GM04504 (cell line): ENCODE results near the gene MAPK4.
"Not testable (repeated sequence)": the region's sequence is repeated elsewhere in the genome, so short reads cannot be mapped to it uniquely, and the experiment has no call there.

Experiments used
- DNase-seq: peaks from one replicate; pipeline ENCODE4 v3.0.0-alpha.2; 2012; ENCODE audit warnings: low read depth

MAPK4 gene

DNA sequence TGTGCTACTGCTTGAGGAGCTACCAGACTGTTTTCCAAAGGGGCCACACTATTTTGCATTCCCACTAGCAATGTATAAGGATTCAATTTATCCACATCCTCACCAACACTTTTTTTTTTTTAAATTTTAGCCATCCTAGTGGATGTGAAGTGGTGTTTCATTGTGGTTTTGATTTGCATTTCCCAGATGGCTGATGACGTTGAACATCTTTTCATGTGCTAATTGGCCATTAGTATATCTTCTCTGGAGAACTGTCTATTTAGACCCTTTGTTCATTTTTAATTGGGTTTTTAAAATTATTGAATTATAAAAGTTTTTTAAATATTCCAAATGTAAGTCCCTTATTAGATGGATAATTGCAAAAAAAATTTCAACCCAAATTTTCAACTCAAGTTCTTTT, 121.1 kb downstream of the MAPK4 start:
- DNase-seq: no peak

DNA sequence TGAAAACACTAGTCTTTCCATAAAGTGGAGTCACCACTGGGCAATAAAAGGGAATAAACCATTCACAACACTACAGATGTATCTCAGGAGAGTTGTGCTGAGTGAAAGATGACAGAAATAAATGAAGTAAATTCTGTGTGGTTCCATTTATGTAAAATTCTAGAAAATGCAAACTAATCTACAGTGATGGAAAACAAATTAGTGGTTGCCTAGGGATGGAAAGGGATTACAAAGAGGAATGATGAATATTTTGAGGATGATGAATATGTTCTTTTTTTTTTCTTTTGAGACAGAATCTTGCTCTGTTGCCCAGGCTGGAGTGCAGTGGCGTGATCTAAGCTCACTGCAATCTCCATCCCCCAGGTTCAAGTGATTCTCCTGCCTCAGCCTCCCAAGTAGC, 123.0 kb downstream of the MAPK4 start:
- DNase-seq: no peak

DNA sequence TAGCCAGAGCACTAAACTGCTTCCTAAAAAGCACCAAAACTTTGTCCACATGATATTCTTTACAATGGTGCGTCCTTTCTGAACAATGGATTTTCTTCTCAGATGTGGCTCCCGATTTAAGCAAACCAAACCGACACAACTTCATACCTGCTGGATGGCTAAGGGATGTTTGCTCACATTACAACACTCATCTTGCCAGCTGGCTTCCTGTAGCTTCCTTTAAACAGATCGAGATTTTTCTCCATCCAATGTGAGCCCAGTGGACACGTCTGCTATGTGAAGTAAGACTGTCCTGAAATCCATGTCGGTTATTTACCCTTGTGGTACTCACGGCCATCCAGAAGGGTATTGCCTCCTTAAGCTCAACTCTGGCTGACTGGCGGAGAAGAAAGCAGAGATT, 126.5 kb downstream of the MAPK4 start:
- DNase-seq: no peak

DNA sequence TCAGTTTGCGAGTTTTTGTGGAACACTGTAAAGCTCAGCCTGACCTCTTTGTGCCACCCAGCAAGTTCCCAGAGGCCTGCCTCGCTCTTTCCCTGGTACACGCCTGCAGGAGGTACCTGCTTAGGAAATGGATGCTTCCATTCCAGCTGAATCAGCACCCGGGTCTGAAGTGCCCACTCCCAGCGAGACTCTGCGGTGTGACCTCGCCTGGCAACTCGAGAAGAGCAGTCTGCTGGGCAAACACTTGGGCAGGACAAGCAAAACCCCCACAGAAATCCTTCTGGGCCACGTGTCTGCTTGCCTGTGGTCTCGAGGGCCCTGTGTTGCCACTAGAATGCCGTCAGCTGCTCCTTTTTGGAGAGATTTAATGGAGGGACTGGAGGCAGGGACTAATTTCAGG, 127.6 kb downstream of the MAPK4 start:
- no peak for DNase-seq

DNA sequence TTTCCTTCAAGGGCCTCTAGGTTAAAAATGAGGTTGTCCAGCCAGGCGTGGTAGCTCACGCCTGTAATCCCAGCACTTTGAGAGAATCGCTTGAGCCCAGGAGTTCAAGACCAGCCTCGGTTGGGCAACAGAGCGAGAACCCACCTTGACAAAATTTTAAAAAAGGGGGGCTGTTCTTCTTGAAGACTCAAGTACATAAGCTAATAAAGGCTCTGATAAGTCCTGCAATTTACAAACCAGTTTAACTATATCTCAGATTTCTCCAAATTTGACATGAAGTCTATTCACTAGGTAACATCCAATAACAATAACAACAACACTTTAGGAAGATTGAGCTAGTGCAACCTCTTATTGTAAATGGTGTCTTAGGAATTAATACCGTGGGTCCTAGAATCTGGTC, 129.7 kb downstream of the MAPK4 start:
- DNase-seq: no peak

DNA sequence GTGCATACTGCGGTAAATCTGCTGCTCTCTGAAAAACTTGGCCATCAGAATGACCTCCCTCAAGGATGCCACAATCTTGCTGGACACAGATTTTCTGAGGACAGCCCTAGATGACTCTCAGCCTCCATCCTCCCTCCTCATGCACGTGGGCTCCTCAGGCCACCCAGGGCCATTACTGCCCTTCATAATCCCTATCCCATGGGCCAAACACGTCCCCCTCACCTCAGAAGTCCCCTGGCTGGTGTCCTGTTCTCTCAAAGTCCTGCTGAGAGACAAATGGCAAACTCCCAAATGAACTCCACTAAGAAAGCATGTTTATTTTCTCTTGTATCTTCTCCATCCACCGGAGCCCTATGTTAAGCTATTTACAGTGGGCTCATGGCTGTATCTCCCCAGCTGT, 134.3 kb downstream of the MAPK4 start:
- no peak for DNase-seq

DNA sequence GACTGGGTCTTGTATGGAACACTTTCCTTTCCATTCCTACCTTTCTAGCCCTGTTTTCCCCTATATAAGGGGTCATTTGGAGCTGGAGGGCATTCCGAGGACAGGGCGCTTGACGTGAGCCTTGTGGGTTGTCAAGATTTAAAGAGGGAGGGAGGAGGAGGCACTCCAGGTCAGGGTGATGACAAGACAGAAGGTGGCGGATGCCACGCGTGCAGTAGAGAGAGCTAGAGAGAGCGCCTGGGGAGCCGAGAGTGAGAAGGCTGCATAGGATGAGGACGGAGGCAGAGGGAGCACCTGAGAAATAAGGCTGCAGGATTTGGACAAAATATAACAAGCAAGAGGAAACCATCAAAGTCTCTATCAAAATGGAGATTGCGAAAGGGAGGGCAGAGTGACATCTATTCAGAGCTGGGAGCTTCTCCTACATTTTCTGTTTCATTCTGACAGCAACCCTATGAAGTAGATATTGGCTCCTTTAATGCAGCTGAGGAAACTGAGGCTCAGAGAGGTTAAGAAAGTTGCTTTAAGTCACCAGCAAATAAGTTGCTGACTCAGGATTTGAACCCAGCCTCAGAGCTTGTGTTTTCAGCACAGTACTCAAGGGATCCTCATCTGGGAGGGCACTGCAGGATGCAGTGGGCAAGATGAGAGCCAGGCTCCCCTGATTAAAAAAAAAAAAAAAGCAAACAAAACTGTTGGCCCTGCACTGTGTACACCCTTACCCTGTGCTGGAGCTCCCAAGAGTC, 135.7 kb downstream of the MAPK4 start:
- DNase-seq: no peak

DNA sequence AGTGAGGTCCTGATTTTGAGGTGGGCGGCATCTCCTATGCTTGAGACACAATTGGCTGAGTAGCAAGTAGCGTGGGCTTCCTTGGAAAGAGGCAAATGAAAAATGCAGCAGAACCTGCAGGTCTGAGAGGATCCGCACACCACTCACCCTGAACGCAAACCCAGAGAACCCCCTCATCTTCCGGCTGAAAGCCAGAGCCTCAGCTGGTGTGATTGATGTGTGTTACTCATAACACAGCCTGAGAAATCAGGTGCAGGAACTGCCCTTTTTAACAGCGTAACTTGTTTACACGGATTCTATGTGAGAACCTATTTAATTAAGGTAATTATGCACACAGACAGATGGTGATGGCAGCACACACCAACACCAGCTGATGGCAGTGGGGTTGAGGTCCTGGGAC, 136.5 kb downstream of the MAPK4 start:
- DNase-seq: no peak

DNA sequence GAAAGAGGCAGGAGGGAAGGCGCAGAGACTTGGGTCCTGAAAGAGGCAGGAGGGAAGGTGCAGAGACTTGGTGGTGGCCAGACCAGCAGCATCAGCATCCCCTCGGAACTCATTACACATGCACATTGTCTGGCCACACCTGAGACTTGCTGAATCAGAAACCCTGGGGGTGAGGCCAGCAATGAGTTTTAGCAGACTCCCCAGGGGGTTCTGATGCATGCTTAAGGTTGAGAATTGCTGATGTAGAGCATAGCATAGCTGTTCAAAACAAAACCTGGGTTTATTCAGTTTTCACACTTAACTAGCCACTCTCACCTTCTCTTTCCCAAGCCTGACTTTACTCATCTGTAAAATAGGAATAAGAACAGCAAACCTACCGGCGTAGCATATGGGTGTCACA, 137.0 kb downstream of the MAPK4 start:
- DNase-seq: no peak

DNA sequence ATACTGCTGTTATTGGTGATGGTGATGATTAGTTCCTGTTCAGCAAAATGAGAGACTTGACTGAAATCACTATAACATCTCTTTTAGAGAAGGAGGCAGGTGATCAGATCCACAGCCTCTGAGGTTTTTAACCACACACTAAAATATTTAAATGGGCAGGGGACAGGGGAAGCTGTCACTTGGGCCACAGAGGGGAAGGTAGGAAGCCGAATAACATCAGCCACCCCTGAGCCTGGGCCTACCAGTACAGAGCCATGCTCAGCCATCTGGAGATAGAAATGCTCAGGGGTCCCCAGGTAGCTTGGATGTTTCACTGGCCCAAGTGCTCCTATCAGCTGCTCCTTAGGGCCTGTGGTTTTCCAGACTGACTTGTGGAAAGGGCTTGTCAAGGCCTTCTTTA, 137.6 kb downstream of the MAPK4 start:
- no peak for DNase-seq

DNA sequence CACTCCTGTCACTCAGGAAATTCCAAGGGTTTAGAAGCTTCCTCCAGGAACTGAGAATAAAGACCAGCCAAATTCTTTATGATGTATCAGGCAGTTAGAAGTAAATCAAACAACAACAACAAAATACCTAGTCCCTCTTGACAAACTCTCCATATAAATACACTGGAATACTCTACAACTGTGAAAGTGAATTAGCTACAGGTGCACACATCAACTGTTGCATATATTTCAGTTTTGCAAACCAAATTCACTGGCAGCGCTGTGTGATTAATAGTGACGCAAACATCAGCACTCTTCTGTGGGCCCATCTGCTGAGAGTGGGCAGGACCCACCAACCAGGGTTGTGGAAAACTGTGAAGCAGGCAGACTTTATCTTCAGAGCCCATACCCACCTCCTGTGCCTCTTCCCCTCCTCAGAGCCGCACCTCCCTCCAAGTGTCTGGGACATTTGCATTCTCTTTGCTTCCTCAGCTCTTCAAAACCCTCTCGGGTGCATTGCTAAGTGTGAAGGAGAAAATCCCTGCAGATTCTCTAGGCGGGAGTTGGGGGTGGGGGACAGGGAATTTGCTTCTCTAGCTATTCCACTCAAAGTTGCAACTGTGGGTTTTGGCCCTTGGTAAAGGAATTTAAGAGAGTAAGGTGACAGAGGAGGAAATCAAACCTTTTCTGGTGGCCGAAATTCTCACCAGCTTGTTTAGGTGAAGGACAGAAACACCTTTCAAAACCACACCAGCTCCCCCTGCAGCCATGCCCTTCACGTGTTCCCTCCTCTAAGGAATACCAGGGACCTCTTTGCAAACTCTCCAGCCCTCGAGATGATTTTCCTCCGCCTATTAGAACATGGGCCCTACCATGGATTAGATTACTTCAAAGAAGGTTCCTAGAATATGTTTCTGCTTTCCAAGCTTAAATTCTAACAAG, 140.6 kb downstream of the MAPK4 start:
- no peak for DNase-seq

DNA sequence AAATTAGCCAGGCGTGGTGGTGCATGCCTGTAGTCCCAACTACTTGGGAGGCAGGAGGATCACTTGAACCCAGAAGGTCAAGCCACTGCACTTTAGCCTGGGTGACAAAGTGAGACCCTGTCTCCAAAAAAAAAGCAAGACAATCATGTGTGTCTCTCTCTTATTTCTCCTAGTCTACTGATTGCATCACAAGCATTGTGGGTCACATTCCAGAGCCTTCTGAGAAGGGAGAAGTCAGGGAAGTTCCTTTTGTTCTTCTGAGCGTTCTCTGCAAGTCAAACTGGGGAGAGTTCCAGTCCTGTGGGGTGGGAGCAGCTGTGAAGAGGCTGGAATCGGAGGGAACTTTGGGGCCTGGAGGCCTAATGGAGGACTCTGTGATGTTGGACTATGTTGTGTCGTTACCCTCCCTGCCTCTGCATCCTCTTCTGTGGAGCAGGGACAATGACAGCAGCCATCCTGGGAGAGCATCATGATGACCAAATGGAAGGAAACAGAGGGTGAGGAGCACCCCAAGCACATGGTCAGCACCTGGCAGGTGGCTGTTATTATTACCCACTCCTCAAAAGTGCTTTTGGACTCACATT, 144.6 kb downstream of the MAPK4 start:
- DNase-seq: no peak

DNA sequence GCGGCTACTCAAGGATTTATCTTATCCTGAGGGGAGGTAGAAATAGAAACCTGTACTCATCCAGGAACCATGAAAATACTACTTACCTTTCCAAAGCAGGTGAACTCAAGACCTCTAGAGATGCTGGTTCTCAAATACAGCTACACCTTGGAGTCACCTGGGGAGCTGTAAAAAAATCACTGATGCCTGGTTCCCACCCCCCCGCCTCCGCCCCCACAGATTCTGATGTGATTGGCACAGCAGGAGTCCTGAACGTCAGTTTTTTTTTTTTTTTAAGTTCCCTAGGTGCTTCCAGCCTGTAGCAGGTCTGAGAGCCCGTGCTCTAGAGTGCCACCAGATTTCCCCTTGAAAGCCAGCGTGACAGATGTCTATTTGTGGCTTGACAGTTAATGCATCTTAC, 146.3 kb downstream of the MAPK4 start:
- DNase-seq: no peak

DNA sequence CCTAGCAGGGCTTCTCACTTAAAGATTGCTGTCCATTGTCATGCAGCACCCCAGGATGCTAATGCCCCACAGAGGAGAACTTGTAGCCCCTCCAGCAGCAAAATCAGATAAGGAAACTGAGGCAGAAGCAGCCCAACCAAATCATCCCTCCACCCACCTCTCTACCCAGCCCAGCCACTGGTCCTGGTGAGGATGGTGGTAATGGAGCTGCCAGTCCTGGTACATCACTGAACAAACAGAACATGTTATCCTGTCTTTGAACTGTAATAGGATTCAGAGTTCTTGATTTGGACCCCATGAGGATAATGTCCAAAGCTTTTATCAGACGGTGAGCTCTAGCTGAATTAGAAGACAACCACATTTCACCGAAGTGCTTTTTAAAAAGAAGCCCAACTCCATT, 146.8 kb downstream of the MAPK4 start:
- DNase-seq: no peak

DNA sequence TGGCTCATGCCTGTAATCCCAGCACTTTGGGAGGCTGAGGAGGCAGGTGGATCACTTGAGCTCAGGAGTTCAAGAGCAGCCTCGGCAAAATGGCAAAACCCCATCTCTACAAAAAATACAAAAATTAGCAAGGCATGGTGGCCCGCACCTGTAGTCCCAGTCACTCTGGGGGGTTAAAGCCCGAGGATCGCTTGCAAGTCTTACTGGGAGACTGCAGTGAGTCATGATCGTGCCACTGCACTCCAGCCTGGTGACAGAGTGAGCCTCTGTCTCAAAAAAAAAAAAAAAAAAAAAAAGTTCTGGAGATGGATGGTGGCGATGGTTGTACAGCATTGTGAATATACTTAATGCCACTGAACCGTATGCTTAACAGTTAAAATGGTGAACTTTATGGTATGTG, 147.4 kb downstream of the MAPK4 start:
- not testable (repeated sequence) for DNase-seq

DNA sequence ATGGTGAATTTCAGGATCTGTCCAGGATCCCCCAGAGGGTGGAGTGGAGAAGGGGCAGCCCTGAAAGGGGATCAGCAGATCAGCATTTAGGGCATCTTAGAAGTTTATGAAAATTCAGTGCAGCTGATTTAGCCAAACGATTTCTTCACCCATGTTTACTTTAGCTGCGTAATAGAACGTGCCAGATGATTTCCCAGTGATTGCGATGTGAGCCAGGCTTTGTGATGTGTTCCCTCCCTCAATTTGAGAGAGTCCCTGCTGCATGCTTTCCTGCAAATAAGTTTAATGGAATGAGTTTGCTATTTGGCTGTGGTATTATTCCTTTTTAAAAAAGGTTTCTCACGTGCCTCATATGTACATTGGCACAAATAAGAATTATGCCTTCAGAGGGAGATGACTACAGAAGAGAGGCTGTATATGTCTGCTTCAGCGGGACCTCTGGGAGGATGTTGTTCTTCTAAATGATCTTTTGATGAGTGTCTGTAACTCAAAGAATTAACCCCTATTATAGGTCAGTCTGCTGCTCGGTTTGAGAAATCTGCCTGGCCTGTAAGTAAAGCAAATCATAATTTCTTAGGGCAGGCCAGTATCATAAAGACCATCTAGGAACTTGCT, 148.1 kb downstream of the MAPK4 start:
- DNase-seq: no peak

DNA sequence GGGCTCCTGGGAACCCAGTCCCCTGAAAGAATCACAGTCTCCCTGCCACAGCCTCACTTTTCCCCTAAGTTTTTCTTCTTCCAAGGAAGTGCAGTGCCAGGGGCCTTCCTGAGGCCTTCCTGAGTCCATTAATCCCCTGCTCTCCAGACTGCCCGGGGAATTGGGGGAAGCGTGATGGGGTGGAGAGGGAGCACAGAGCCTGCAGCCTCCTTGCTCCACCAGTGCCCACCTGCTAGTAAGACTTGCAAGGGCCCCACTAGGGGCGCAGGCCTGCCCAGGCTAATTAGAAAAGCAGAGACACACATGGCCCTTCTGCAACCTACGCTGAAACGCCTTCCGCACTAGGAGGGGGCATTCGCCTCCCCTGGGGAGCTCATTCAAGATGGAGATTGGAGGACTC, 149.3 kb downstream of the MAPK4 start:
- DNase-seq: no peak

DNA sequence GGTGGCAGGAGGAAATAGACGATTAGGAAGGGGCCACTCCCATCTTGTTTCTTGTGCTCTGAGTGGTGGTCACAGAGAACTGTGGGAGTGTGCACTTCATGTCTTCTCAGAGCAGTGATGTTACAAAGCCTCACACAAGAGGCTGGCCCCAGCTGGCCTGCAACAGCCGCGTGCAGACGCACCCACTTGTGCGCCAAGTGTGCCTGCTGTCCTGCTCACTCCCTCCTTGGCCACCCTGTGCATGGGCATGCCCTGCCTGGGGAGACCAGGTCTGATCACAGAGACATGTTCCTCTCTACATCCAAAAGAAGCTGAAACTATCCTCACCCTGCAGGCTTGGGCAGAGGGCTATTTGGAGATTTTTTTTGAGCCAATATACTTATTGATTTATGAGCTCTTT, 151.5 kb downstream of the MAPK4 start:
- no peak for DNase-seq

DNA sequence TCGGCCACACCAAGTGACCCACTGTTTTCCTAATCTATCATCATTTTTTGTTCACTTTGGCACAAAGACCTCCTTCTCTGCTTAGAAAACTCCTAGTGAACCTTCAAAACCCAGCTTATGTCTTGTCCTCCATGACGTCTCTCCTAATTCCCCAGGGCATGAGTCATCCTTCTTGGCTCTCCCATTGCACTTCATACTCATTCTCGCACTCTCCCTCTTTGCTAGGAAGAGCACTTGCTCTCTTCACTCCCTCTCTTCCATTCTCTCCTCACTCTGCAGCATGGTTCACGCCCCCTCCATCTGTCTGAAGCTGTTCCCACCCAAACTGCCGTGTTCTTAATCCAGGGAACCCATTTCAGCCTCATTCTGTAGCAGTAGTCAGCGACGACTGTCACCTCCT, 156.0 kb downstream of the MAPK4 start:
- no peak for DNase-seq

DNA sequence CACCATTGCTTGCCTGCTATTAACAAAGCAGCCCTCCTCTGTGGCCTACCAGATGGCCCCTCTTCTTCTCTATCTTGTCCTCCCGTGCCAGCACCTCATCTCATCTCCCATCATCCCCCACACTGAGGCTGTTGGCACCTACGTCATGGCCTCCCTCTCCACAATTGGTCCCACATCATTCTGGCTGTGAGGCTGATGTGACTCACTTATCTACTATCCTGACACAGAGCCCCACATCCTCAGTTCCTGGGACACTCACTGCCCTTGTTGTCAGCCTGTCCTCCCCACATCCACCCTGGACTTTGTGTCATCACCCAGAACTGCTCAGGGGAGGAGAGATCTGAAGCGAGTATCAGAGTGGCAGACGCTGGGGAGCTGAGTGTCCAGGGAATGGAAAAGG, 157.0 kb downstream of the MAPK4 start:
- DNase-seq: no peak

DNA sequence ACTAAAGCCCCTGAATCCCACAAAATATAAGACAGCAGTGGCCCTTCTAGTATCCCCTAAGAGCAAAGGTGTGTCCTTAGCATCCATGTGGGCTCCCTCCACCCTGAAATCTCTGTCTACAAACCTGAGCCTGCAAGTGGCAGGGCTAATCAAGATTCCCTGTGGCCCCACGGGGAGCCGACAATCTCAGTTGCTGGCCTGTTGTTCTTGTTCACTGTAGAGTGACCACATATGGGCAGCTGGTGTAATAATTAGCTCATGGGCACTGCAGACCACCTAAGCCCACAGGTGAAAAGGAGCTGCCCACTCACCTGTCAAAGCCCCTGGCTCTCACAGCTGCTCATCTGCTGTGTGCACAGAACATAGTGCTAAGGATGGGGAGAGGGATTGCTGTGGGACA, 157.7 kb downstream of the MAPK4 start:
- DNase-seq: no peak

DNA sequence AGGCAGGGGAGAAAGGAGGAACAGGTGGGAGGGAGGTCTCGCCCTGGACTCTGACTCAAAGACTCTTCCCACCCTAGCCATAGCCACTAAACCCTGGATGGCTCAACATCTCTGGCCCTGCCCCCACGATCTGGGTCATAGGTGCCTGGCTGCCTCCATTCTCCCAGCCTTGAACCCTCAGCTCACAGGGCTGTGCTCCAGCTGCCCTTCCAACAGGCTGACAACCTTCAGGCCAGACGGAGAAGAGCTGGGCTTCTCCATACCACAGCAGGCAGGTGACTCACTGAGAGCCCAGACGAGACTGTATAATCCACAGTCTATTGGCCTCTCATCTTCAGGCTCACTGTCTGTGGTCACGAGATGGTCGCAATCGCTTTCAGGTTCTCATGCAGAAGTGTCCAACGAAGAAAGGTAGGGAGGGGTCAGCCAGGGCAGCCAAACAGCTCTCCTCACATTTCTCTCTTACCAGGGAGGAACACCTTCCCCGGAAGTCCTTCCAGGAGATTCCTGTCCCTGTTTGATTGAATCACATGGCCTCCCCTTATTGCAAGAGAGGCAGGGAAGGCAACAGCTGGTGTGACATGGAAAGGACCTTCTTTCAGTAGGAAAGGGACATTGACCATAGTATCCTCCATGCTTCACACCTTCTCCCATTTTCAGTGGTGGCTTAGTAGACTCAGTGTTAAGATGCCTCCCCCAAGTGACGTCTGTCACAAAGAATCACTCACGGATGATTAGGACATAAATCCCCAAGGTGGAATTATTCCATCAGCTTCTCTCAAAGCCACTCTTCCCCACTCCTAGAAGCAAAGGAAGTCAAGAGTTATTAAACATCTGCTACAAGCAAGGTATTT, 159.8 kb downstream of the MAPK4 start:
- DNase-seq: no peak
